IPS-NIHi7 (cell line): ENCODE data around the gene SIRT6.
A peak's percentile ranks its signal among the peaks of the same experiment; 100 is the strongest.
"Not testable (repeated sequence)": the region's sequence is repeated elsewhere in the genome, so short reads cannot be mapped to it uniquely, and the experiment has no call there.

ENCODE experiments used
- DNase-seq: peaks from one replicate; pipeline ENCODE4 v3.0.0; 2012; ENCODE audit warnings: mixed read lengths; ENCODE audit errors: extremely low spot score

Gene SIRT6

DNA sequence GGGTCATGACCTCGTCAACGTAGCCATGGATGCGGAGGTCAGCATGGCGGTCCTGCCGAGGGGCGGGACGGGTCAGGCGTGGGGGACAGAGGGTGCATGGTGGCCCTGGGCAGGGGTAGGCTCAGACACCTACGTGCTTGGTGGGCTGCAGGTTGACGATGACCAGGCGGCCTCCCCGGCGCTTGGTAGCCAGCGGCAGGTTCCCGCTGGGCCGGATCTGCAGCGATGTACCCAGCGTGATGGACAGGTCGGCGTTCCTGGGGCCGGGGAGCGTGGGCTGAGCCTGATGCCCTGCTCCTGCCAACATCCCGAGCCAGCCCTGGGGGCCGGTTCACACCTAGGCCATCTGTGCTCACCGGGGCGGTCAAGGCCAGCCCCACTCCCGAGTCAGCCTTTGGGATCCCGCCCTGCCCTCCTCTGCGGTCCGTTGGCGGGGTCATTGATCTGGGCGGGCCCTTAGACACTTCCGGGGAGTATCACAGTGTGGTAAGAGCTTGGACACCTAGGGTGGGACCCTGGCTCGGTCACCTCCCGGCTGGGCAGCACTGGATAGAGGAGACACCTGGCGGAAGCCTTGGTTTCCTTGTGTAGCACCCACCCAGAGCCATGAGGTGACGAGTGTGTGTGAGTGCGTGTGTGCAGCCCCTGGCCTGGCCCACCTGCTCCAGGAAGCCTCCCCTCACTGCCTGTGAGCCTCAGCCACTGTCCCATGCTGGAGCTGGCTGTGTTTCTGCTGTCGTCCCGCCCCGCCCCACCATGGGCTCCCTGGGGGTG is 7.3 kb downstream of the SIRT6 start:
- no peak for DNase-seq

GRCh38 chr19:4174213-4174894 is 8.0 kb downstream of the SIRT6 start:
- no peak for DNase-seq

- DNase-seq, result no peak
Measured at GRCh38 chr19:4173479-4174212, 8.7 kb downstream of the SIRT6 start.

GRCh38 chr19:4172861-4173473 is 9.4 kb downstream of the SIRT6 start:
- peak; percentile 86 for DNase-seq

DNA sequence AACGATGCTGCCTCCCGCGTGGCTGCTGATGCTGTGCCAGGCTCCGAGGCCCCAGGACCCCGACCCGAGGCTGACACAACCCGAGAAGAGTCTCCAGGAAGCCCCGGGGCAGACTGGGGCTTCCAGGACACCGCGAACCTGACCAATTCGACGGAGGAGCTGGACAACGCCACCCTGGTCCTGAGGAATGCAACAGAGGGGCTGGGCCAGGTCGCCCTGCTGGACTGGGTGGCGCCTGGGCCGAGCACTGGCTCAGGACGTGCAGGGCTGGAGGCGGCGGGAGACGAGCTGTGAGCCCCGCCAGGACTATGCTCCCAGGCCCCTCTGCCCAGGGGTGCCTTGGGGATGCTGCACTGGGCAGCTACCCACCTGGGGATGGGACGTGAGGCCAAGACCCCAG is 10.7 kb downstream of the SIRT6 start:
- DNase-seq, result no peak

DNA sequence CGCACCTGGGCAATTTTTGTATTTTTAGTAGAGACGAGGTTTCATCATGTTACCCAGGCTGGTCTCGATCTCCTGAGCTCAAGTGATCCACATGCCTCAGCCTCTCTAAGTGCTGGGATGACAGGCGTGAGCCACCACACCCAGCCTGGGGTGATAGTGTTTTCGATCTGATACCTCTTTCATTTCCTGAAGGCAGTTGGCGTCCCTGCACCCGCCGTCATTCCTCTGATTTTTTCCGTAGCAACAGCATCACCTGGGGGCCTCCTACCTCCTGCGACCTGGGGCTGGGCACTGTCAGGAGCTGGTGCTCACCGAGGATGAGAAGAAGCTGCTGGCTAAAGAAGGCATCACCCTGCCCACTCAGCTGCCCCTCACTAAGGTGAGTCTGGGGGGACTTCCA is 18.1 kb downstream of the SIRT6 start:
- no peak for DNase-seq

- DNase-seq, result no peak
Measured at GRCh38 chr19:4161415-4162077, 20.8 kb downstream of the SIRT6 start.

DNA sequence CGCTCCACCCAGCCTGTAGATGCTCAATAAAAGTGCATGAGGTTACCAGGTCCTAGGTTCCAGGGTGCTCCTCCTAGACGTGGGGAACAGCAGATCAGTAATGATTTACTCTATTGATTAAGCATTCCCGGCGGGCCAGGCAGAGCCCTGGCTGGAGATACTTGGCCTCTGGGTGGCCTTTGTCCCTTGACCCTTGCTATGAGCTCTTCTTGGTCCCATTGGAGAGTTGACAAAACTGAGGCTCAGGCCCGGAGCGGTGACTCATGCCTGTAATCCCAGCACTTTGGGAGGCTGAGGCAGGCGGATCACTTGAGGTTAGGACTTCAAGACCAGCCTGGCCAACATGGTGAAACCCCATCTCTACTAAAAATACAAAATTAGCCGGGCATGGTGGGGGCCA is 24.4 kb downstream of the SIRT6 start:
- not testable (repeated sequence) for DNase-seq

DNA sequence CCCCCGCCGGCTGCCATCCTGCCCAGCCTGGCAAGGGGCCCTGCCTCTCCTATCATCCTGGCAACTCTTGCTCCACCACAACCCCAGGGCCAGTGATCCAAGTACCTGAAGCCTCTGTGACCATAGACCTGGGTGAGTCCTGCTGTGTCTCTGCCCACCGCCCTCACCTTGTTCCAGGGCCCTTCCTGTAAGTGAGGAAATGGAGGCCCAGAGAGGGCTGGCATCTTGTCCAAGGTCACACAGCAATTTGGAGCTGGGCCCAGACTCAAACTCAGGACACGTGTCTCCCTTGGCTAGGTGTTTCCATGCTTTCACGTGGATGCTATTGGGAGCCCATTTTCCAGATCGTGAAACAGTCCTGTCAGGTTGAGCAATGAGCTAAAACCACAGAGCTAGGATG is 25.2 kb downstream of the SIRT6 start:
- no peak for DNase-seq

DNA sequence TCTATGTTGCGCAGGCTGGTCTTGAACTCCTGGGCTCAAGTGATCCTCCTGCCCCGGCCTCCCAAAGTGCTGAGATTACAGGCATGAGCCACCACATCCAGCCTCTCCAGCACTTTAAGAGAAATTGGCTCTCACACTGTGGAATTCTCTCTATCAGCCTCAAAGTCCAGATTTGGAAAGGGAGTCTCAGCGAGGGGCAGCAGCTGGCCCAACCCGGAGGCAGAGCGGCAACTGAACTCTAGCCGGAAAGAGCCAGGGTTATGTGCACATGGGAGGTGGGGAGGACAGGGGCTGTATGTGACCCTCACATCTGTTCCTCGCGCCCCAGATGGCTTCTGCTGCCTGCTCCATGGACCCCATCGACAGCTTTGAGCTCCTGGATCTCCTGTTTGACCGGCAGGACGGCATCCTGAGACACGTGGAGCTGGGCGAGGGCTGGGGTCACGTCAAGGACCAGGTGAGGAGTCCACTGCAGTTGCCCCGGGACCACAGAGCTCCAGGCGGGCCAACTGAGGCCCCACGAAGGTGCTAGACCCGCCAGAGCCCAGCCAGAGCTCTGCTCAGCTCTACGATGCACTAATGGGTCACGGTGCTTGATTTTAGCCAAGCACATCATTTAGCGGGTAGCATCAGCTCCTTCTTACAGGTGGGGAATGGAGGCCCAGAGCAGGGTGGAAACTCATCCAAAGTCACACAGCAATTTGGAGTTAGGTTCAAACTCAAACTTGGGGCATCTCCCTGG is 27.6 kb downstream of the SIRT6 start:
- no peak for DNase-seq

DNA sequence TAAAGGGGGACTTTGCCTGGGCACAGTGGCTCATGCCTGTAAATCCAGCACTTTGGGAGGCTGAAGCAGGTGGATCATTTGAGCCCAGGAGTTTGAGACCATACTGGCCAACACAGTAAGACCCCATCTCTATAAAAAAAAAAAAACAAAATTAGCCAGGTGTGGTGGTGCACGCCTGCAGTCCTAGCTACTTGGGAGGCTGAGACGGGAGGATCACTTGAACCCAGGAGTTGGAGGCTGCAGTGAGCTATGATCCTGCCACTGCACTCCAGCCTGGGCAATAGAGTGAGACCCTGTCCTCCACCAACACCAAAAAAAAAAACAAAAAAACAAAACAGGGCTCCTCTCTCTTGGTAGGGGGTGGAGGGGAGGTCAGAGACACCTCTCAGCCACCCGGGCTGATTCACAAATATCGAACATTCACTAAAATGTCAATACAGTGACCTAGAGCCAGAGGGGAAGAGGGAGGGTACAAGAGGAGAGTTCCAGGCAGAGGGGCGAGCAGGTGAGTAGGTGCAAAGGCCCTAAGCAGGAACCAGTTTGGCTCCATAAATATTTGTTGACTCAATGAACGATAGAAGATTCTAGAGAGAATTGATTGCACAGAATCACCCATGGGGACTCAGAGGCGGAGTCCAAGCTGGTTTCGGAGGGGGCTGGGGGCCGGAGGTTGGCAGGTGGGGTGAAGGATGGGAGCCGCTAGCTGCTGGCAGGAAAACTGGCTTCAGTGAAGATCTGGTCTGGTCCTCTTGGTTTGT is 29.9 kb downstream of the SIRT6 start:
- DNase-seq, result no peak

DNA sequence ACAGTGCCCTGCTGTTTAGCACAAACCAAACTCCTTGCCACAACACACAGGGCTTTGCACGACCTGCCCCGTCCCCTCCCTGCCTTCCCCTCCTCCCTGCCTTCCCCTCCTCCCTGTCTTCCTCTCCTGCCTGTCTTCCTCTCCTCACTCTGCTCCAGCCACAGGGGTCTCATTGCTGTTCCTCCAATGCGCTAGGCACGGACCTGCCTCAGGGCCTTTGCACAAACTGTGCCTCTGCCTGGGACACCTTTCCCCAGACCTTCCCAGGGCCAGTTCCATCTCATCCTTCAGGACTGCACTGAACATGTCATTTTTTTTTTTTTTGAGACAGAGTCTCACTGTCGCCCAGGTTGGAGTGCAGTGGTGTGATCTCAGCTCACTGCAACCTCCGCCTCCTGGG is 30.7 kb downstream of the SIRT6 start:
- no peak for DNase-seq

DNA sequence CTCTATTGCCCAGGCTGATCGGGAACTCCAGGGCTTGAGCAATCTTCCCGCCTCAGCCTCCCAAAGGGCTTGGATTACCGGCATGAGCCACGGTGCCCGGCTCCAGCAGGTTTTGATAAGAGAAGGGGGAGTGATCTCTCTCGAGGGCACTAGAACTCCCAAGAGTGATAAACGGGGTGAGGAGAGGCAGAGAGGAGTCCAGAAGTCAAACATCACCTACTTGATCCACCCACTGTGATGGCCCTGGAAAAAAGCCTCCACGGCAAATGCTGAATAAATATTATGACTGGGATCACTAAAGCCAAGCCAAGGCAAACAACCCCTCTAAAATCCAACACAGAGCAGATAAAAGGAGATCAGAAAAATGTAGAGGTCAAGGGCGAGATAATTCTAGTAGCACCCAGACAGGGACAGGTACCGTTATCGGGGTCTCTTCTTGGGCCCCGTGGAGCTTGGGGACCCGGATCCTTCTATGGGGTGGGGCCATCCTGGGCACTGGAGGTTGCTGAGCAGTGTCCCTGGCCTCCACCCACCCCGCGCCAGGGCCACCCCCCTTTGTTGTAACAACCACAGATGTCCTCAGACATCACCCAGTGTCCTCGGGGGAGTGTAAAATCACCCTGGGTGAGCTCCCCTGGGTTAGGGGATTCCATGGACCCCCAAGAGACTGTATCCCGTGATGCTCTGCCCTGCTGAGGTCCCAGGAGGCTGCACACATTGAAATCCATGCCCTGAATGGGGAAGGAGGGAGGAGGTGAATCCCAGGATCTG is 32.7 kb downstream of the SIRT6 start:
- no peak for DNase-seq

- no peak for DNase-seq
Measured at GRCh38 chr19:4144666-4145249, 37.6 kb downstream of the SIRT6 start.

DNA sequence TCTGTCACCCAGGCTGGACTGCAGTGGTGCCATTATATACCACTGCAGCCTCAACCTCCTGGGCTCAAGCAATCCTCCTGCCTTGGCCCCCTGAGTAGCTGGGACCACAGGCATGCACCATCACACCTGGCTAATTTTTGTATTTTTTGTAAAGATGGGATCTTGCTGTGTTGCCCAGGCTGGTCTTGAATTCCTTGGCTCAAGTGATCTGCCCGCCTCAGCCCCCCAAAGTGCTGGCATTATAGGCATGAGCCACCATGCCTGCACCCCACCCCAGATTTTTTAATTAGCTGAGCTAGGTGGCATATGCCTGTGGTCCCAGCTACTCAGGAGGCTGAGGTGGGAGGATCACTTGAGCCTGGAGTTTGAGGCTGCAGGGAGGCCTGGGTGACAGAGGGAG is 39.4 kb downstream of the SIRT6 start:
- not testable (repeated sequence) for DNase-seq

DNA sequence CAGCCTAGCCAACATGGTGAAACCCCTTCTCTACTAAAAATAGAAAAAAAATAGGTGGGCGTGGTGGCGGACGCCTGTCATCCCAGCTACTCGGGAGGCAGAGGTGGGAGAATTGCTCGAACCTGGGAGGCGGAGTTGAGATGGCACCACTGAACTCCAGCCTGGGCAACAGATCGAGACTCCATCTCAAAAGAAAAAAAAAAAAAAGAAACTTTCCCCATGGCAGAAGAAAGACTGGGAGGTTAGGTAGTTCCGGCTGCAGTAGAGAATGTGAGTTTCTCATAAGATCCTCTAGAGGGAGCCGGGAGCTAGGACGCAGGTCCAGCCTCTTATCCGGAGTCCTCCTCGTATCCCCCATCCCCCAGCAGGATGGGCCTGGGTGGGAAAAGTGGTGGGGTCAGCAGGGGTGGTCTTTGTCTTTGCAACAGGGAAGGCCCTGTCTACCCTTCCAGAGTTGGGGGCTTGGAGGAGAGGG is 42.1 kb downstream of the SIRT6 start:
- peak; percentile 93 for DNase-seq

- DNase-seq, result peak; percentile 93
Measured at GRCh38 chr19:4139614-4140236, 42.6 kb downstream of the SIRT6 start.

GRCh38 chr19:4138445-4138844 is 43.9 kb downstream of the SIRT6 start:
- DNase-seq, result no peak

GRCh38 chr19:4136680-4137088 is 45.7 kb downstream of the SIRT6 start:
- DNase-seq, result no peak
